Measurements from ENCODE around the gene ETV3.

DNA sequence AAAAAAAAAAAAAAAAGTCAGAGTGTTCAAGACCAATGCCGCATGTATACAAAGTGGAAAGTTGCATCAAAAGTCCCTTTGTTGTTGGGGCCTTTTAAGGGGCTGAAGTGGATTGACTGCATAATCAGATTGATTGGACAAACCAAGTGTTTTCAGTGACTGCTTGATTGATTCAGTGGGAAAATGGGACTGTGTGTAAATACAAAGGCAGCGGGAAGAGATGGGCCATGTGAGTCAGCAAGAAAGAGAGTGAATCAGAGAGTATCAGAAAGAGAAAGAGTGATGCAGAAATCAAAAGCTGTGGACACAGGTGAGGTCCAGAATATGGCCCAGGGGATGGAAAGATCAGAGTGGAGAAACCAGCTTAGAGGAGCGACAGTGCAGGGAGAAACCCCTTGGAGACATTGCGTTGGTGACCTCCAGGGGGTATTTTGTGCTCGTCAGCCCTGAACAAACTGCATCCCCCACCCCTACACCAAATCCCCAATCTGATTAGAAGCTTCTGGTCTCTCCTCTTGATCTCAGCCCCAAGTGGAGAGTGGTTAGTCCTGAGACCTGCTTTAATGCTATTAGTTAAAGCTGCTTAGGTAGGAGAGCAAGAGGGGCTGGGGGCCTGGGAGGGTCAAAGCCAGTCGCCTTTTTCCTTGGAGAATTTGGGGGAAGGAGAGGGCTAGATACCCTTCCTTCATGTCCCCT is 33.4 kb downstream of the ETV3 start:
- TF ChIP-seq, protein P1, sequence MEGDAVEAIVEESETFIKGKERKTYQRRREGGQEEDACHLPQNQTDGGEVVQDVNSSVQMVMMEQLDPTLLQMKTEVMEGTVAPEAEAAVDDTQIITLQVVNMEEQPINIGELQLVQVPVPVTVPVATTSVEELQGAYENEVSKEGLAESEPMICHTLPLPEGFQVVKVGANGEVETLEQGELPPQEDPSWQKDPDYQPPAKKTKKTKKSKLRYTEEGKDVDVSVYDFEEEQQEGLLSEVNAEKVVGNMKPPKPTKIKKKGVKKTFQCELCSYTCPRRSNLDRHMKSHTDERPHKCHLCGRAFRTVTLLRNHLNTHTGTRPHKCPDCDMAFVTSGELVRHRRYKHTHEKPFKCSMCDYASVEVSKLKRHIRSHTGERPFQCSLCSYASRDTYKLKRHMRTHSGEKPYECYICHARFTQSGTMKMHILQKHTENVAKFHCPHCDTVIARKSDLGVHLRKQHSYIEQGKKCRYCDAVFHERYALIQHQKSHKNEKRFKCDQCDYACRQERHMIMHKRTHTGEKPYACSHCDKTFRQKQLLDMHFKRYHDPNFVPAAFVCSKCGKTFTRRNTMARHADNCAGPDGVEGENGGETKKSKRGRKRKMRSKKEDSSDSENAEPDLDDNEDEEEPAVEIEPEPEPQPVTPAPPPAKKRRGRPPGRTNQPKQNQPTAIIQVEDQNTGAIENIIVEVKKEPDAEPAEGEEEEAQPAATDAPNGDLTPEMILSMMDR (IDR thresholded peaks at IDR 0.05): no peak
- TF ChIP-seq POLR2A (IDR thresholded peaks at IDR 0.05) (no peak), EP300 (IDR thresholded peaks at IDR 0.05) (no peak), POLR2AphosphoS5 (IDR thresholded peaks at IDR 0.05) (no peak)

Measured in gastroesophageal sphincter (tissue), 3 donors.